Fibroblast of upper back skin (primary cell): ENCODE results near the gene SCYGR2.
"Not testable (repeated sequence)": the region's sequence is repeated elsewhere in the genome, so short reads cannot be mapped to it uniquely, and the experiment has no call there.

ENCODE experiments used
- DNase-seq: peaks from one replicate; pipeline ENCODE4 v3.0.0-alpha.2; 2013

Gene SCYGR2, protein sequence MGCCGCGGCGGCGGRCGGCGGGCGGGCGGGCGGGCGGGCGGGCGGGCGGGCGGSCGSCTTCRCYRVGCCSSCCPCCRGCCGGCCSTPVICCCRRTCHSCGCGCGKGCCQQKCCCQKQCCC

GRCh38 chr2:227598835-227599503, at the start of gene SCYGR2:
Gene SCYGR2 (plus strand): TSS chr2:227598893. CDS start chr2:227598893, 0 bp downstream.
- DNase-seq, result not testable (repeated sequence)

DNA sequence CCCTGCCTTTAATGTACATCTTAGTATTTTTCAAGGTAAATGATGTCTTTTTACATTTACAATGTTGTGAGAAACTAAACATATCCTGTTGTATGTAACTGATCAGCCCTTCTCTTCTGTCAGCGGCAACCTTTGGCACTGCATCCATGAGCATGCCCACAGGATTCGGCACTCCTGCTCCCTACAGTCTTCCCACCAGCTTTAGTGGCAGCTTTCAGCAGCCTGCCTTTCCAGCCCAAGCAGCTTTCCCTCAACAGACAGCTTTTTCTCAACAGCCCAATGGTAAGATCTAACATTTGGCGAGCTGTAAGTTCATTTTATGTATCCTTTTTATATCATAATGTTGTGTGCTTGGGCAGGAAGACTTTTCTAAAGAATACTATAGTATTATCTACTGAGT, 46.9 kb upstream of the SCYGR2 start:
- DNase-seq, result no peak

DNA sequence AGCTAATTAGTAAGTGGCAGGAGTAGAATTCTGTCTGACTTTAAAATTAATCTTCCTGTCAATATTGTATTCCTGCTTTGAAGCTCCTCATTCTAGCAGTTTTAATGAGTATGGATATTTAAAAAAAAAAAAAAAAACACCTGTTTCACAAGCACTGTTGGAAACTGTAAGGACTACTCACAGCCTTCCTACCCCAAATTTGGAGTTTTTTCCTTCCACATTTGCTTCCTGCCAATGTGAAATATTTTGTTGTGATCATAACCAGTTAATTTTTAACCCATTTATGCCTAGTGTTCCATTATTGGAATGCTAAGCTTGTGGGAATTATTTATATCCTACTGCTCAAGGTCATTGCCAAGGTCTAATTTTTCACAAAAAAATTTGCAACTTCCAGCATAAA, 36.1 kb upstream of the SCYGR2 start:
- DNase-seq, result no peak

- DNase-seq, result no peak
Measured at GRCh38 chr2:227565080-227565479, 33.6 kb upstream of the SCYGR2 start.

GRCh38 chr2:227566012-227566411, 32.7 kb upstream of the SCYGR2 start:
- no peak for DNase-seq

- DNase-seq, result no peak
Measured at GRCh38 chr2:227568852-227569169, 29.9 kb upstream of the SCYGR2 start.

DNA sequence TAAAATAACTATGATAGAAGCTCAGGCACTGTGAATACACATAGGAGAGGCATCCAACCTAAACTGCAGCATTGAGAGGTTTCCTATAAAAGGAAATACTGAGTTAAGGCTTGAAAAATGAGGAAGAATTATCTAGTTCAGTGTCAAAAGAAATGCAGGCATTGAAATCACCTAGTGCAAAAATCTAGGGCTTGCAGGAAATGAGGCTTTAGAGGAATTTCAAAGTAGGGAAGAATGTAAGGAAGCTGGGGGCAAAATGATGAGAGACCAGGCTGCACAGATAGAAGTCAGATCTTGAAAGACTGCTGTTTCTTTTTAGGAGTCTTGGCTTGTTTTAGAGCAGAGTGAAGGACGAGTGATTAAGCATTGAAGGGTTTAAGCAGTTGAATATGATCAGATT, 28.1 kb upstream of the SCYGR2 start:
- peak; percentile 32 for DNase-seq

DNA sequence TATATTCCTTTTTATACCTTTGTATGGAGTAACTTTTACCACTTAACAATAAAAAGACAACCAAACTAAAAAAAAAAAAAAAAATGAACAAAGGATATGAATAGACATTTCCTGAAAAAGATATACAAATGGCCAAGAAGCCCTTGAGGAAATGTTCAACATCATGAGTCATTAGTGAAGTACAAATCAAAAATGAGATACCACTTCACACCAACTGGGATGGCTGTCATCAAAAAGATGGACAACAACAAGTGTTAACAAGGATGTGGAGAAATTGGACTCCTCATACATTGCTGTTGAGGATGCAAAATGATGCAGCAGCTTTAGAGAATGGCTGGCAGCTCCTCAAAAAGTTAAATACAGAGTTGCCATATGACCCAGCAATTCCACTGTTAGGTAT, 22.6 kb upstream of the SCYGR2 start:
- DNase-seq, result no peak

- DNase-seq, result no peak
Measured at GRCh38 chr2:227576812-227577211, 21.9 kb upstream of the SCYGR2 start.

DNA sequence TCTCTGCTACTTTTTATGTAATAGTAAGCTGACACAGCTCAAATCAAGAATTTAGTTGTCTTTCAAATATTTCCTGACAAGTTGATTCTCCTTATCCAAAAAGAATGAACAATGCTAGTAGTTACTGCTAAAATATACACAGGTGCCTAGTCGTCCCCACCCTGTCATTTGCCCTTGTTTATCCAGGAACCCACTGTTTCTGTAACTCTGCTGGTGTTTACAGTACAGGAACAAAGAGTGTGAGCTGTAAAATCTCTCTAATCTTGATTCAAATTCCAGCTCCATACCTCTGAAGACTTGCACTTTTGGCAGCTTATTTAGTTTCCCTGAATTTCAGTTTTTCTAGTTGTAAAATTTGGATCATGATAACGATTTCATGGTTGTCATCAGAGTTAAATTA, 21.1 kb upstream of the SCYGR2 start:
- no peak for DNase-seq

DNA sequence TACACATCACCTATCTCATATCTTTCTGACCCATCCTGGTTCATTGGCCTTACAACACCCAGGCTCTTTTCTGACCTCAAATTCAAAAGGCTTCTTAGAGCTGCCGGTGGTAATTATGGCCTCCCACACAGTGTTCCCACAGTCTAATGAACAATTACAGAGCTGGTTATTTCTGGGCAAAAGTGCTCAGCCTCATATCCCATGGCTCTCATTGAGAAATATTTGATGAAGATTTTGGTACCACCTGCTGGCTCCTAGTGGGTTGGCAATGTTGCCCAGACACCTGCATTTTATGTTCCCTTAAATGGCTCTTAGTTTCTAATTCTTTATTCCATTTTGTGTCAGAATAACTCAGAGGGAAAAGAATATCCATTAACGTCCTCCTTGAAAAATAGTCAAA, 20.1 kb upstream of the SCYGR2 start:
- DNase-seq, result no peak

DNA sequence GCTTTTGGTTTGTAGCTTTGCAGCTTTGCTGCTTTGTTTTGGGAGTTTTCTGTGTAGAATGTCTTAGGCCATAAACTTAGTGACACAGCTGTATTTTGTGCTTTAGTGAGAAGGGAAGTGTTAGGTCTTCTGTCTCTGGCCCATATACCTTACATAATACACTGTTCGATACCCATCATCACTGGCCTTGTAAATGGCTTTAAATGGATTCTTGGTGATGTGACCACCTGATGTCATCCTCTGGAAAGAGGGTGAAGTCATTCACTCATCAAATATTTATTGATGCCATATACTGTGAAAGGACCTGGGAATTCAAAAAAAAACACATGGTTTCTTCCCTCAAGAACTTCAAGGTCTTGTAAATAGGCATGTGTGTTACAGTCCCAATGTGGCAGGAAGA, 18.9 kb upstream of the SCYGR2 start:
- no peak for DNase-seq

DNA sequence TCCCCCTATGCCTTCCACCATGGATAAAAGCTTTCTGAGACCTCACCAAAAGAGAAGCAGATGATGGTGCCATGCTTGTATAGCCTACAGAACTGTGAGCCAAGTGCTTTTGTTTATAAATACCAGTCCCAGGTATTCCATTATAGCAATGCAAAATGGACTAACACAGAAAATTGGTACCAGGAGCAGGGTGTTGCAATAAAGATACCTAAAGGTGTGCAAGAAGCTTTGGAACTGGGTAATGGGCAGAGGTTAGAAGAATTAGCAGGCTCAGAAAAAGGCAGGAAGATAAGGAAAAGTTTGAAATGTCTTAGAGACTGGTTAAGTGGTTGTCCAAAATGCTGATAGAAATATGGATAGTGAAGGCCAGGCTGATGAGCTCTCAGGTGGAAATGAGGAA, 16.3 kb upstream of the SCYGR2 start:
- DNase-seq, result no peak

- DNase-seq, result no peak
Measured at GRCh38 chr2:227592694-227593387, 5.9 kb upstream of the SCYGR2 start.

GRCh38 chr2:227595797-227596196, 2.9 kb upstream of the SCYGR2 start:
- DNase-seq, result no peak

DNA sequence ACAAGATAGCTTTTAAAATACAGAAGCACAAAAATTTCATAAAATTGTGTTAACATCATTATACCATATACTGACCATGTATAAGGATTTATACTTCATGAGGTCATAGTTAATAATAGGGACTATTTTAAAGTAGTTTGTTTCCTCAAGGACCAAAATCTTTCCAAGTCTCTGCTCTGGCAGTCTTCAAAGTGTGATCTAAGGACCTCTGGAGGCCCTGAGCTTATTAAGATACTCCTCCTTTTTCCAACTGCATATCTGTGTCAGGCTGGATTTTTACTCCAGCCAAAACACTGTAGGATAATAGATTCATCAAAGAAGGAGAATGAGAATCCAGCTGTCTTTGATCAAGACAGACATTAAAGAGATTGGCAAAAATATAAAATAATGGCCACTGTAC, 1.7 kb upstream of the SCYGR2 start:
- DNase-seq, result no peak

- no peak for DNase-seq
Measured at GRCh38 chr2:227597998-227598397, 695 bp upstream of the SCYGR2 start.

- DNase-seq, result no peak
Measured at GRCh38 chr2:227602358-227602757, 3.7 kb downstream of the SCYGR2 start.

- no peak for DNase-seq
Measured at GRCh38 chr2:227606476-227606875, 7.8 kb downstream of the SCYGR2 start.

GRCh38 chr2:227607941-227608340, 9.2 kb downstream of the SCYGR2 start:
- no peak for DNase-seq

DNA sequence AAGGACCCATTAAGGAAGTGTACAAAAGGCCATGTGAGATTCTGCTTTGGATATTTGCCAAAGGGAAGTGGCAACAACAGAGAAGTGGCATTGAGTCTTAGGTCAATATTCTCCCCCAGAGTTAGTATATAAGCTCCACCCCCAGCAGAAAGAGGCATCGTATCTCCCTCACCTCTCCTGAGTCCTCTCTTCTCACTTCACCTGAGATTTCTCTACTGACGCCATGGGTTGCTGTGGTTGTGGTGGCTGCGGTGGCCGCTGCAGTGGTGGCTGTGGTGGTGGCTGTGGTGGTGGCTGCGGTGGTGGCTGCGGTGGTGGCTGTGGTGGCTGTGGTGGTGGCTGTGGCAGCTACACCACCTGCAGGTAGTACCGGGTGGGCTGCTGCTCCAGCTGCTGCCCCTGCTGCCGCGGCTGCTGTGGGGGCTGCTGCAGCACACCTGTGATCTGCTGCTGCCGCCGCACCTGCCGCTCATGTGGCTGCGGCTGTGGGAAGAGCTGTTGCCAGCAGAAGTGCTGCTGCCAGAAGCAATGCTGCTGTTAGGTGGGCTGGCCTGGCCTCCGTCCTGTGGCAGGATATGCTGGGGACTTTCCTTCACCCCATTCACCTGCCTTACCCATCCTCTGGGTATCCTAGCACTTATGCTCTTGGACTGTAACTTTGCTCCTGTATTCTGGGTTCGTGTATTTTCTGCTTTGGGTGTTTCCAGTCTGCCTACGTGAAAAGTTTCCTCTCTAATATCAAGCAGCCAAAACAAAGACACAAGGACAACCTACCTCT, 10.1 kb downstream of the SCYGR2 start:
- DNase-seq, result no peak

DNA sequence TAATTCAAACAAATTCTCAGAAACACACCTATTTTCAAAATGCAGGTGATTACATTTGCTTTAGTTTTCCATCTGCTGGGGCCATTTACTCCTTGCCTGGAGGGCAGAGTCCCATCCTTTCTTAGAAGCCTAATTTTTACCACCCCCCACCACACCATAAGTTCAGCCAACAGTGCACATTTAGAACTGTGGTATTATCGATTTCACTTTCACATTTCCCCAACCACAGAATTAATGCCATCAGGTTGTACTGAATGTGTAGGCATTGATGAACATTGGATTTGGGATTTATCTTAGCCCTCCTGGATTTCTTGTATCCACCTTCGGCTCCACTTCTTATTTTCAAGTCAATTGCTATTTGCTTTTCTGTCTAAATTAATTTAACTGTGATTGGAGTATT, 11.4 kb downstream of the SCYGR2 start:
- DNase-seq, result no peak

- no peak for DNase-seq
Measured at GRCh38 chr2:227612546-227613271, 14.0 kb downstream of the SCYGR2 start.
